Esophagus mucosa (tissue), 1 donor: ENCODE data around the gene MOB1A. TPM values are rescaled to one million over a fixed set of nuclear protein-coding genes. Genes with fewer than 3 reads are reported as not detected.
"Not testable (repeated sequence)": the region's sequence is repeated elsewhere in the genome, so short reads cannot be mapped to it uniquely, and the experiment has no call there.

Experiments
- ATAC-seq: fragments of 200-7000 bp; cut with Tn5 transposase; one replicate; pipeline ENCODE4 v1.9.1; 2020
- total RNA-seq: library from RNA; stranded (reverse); gene quantifications from one replicate; pipeline ENCODE4 v1.2.4, GENCODE V29; 2023
- donor health status: DM: yes; HTN: yes; CAD: no.

MOB1A gene
- total RNA-seq, 1 donor from 2014 or later: 81.3 TPM

- ATAC-seq: no peak
These were observed 30.0 kb downstream of the MOB1A start for GRCh38 chr2:74148457-74149246.

GRCh38 chr2:74147727-74148456, 30.8 kb downstream of the MOB1A start, which contains the start of gene BOLA3:
Gene BOLA3, minus strand, starts transcription at chr2:74147912. Its CDS starts 38 bp downstream, at chr2:74147874.
- ATAC-seq: peak; percentile 93

GRCh38 chr2:74146929-74147726, 31.6 kb downstream of the MOB1A start:
- peak; percentile 66 for ATAC-seq

GRCh38 chr2:74142340-74142739, 36.3 kb downstream of the MOB1A start:
- no peak for ATAC-seq

- no peak for ATAC-seq
These were observed 39.9 kb downstream of the MOB1A start for GRCh38 chr2:74138600-74139323.

- ATAC-seq: no peak
These were observed 40.8 kb downstream of the MOB1A start for GRCh38 chr2:74137651-74138599.

GRCh38 chr2:74131901-74132300, 46.8 kb downstream of the MOB1A start:
- no peak for ATAC-seq

GRCh38 chr2:74130211-74130995, 48.3 kb downstream of the MOB1A start:
- peak; percentile 55 for ATAC-seq

- ATAC-seq: no peak
These were observed 50.5 kb downstream of the MOB1A start for GRCh38 chr2:74128206-74128605.

GRCh38 chr2:74123955-74124354, 54.7 kb downstream of the MOB1A start:
- ATAC-seq: not testable (repeated sequence)

- ATAC-seq: not testable (repeated sequence)
These were observed 56.8 kb downstream of the MOB1A start for GRCh38 chr2:74121846-74122245.

GRCh38 chr2:74119912-74120825, 58.5 kb downstream of the MOB1A start:
- peak; percentile 93 for ATAC-seq

GRCh38 chr2:74119339-74119738, 59.3 kb downstream of the MOB1A start:
- no peak for ATAC-seq

- peak; percentile 13 for ATAC-seq
These were observed 67.3 kb downstream of the MOB1A start for GRCh38 chr2:74111380-74111779.

GRCh38 chr2:74110537-74110936, 68.1 kb downstream of the MOB1A start:
- no peak for ATAC-seq

GRCh38 chr2:74109551-74109950, 69.1 kb downstream of the MOB1A start:
- no peak for ATAC-seq

GRCh38 chr2:74107071-74107470, 71.6 kb downstream of the MOB1A start:
- ATAC-seq: no peak

GRCh38 chr2:74105413-74105812, 73.3 kb downstream of the MOB1A start:
- ATAC-seq: no peak

- no peak for ATAC-seq
These were observed 73.8 kb downstream of the MOB1A start for GRCh38 chr2:74104839-74105238.
